Endothelial cell of umbilical vein (primary cell): ENCODE data around the gene ATOSB. TPM values are rescaled to one million over a fixed set of nuclear protein-coding genes. Genes with fewer than 3 reads are reported as not detected.

ENCODE experiments used
- BruUV-seq: library from RNA; stranded (reverse); fragments of 400-500 nt; replicated peaks from 2 replicates; lab custom pipeline; 2021; lab: Mats Ljungman, UMichigan
- CTCF ChIA-PET: fragments of 300-600, 350-600 bp; sonication (Branson Sonifier 250); formaldehyde crosslinking; loops from one replicate; lab custom pipeline; 2021; ENCODE audit warnings: antibody characterized with exemption, inconsistent platforms; lab: Charles Lee
- POLR2A ChIA-PET: fragments of 300-600, 350-600 bp; sonication (Branson Sonifier 250); formaldehyde crosslinking; loops from one replicate; lab custom pipeline; 2021; ENCODE audit warnings: antibody characterized with exemption, inconsistent platforms; lab: Charles Lee
- DNase-seq: peaks from one replicate; pipeline ENCODE4 v3.0.0-alpha.2; 2011; ENCODE audit warnings: low read depth, low spot score
- FAIRE-seq: peaks from 2 replicates; lab custom pipeline; 2011; peaks lifted over from hg19 to GRCh38; lab: Jason Lieb, UNC
- H2AFZ ChIP-seq: 2 replicates; pipeline ENCODE4 v1.6.0; 2012; ENCODE audit warnings: low read depth, low read length, control low read depth, inconsistent platforms
- H3K27ac ChIP-seq: 2 replicates; pipeline ENCODE4 v1.5.1; 2011; ENCODE audit warnings: low read depth, mild to moderate bottlenecking, control low read depth, low read length, moderate library complexity; ENCODE audit not compliant: insufficient read depth
- H3K27me3 ChIP-seq, 2 experiments: 2 replicates each; pipeline versions ENCODE4 v1.6.0 to v1.6.1; 2011; ENCODE audit warnings: low read length in 2 of 2, mixed read lengths in 1 of 2; ENCODE audit not compliant: control insufficient read depth in 2 of 2, insufficient read depth in 2 of 2
- H3K36me3 ChIP-seq, 2 experiments: 2 replicates in 1 of 2; 3 replicates in 1 of 2; pipeline ENCODE4 v1.5.1; 2011; ENCODE audit warnings: low read length in 2 of 2, mild to moderate bottlenecking in 1 of 2, moderate library complexity in 1 of 2; ENCODE audit not compliant: control insufficient read depth in 2 of 2, insufficient read depth in 2 of 2; ENCODE audit errors: extremely low read depth in 1 of 2
- H3K4me1 ChIP-seq: 3 replicates; pipeline ENCODE4 v1.5.1; 2011; ENCODE audit warnings: mild to moderate bottlenecking, low read length; ENCODE audit not compliant: control insufficient read depth, insufficient read depth; ENCODE audit errors: extremely low read depth
- H3K4me2 ChIP-seq: 2 replicates; pipeline ENCODE4 v1.6.1; 2011; ENCODE audit warnings: low read length, control low read depth, mixed read lengths; ENCODE audit not compliant: insufficient read depth
- H3K4me3 ChIP-seq, 3 experiments: fragments of 200-600 bp in 1 of 3; sonication (generic), shearing (Covaris generic) in 1 of 3; replicated peaks in 1 of 3; 2 replicates each; pipeline ENCODE4 v1.5.1; 2011 to 2016; ENCODE audit warnings: control low read depth in 3 of 3, low read length in 3 of 3, mild to moderate bottlenecking in 2 of 3, inconsistent platforms in 1 of 3, low read depth in 1 of 3, moderate library complexity in 1 of 3; ENCODE audit not compliant: insufficient read depth in 1 of 3
- H3K79me2 ChIP-seq: 2 replicates; pipeline ENCODE4 v1.6.0; 2012; ENCODE audit warnings: low read length, inconsistent platforms; ENCODE audit not compliant: control insufficient read depth, insufficient read depth
- H3K9ac ChIP-seq: replicated peaks from 2 replicates; pipeline ENCODE3; 2011; ENCODE audit warnings: low read length, control low read depth; ENCODE audit not compliant: insufficient read depth; ENCODE audit errors: extremely low read depth
- H3K9me1 ChIP-seq: replicated peaks from 3 replicates; pipeline ENCODE4 v1.6.0; 2011; ENCODE audit warnings: mild to moderate bottlenecking, low read length; ENCODE audit not compliant: control insufficient read depth, insufficient read depth; ENCODE audit errors: extremely low read depth
- H3K9me3 ChIP-seq: replicated peaks from 2 replicates; pipeline ENCODE4 v1.5.1; 2012; ENCODE audit warnings: low read length, inconsistent platforms; ENCODE audit not compliant: control insufficient read depth, insufficient read depth
- H4K20me1 ChIP-seq: replicated peaks from 2 replicates; pipeline ENCODE3; 2011; ENCODE audit warnings: mild to moderate bottlenecking, low read length; ENCODE audit not compliant: control insufficient read depth, insufficient read depth; ENCODE audit errors: extremely low read depth
- CTCF ChIP-seq, 2 donors: IDR thresholded peaks; 1 replicate in 1 of 2; 2 replicates in 1 of 2; pipeline ENCODE4 v1.5.1; 2011; ENCODE audit warnings: low read length in 2 of 2, mild to moderate bottlenecking in 2 of 2, moderate library complexity in 2 of 2, control low read depth in 1 of 2, inconsistent platforms in 1 of 2, low read depth in 1 of 2; ENCODE audit not compliant: insufficient read depth in 1 of 2; ENCODE audit errors: extremely low read depth in 1 of 2
- EZH2 ChIP-seq: IDR thresholded peaks from 2 replicates; pipeline ENCODE4 v1.6.1; 2012; ENCODE audit warnings: borderline replicate concordance, low read depth, mild to moderate bottlenecking, moderate library complexity, low read length, inconsistent platforms; ENCODE audit not compliant: severe bottlenecking
- FOS ChIP-seq: IDR thresholded peaks from 2 replicates; pipeline ENCODE4 v1.6.1; 2011; ENCODE audit warnings: mild to moderate bottlenecking, low read length, moderate library complexity, borderline replicate concordance; ENCODE audit not compliant: insufficient read depth
- JUN ChIP-seq: IDR thresholded peaks from 2 replicates; pipeline ENCODE4 v1.6.1; 2011; ENCODE audit warnings: borderline replicate concordance, low read depth; ENCODE audit not compliant: insufficient read length, insufficient read depth
- MYC ChIP-seq: IDR thresholded peaks from one replicate; pipeline ENCODE4 v1.6.1; 2011; ENCODE audit warnings: mild to moderate bottlenecking, low read depth, low read length
- POLR2AphosphoS5 ChIP-seq: IDR thresholded peaks from 2 replicates; pipeline ENCODE4 v1.6.1; 2012; ENCODE audit warnings: low read depth, mild to moderate bottlenecking, control low read depth, low read length, moderate library complexity; ENCODE audit not compliant: insufficient read depth
- dilution Hi-C: fragments of 300-500 bp; cut with MboI; formaldehyde crosslinking; loops from one replicate; pipeline ENCODE4 v1.15.0; 2019; ENCODE audit warnings: low sequenced_read_pairs; ENCODE audit not compliant: extremely low pct_ligation_motif_present
- intact Hi-C: fragments of 100-400 bp; cut with micrococcal nuclease; formaldehyde crosslinking; loops from one replicate; pipeline ENCODE4 v1.10.0; 2022
- polyA plus RNA-seq, 4 experiments: library from polyadenylated mRNA; depleted of rRNA in 3 of 4; stranded (reverse) in 3 of 4; unstranded in 1 of 4; fragments of >200 nt; gene quantifications; 2 replicates each; pipeline versions ENCODE4 v1.2.1 to v1.2.3, GENCODE V29; 2011 to 2012; ENCODE audit warnings: missing spikeins in 1 of 4
- total RNA-seq: library from RNA; stranded (reverse); gene quantifications from 2 replicates; pipeline ENCODE4 v1.2.3, GENCODE V29; 2021

The ATOSB gene
- total and polyA plus RNA-seq, 2 donors (not counting 3 experiments of a cell fraction or from before 2014, with no cell fraction given), result 34.7 to 58.0 TPM

GRCh38 chr9:35057271-35057620 is 58.4 kb downstream of the ATOSB start:
- FAIRE-seq (no peak), DNase-seq (no peak)
- no peaks in the 10 kb centered on the region for H3K9me3 ChIP-seq
- no TSS peak for BruUV-seq
- H3K4me3 ChIP-seq, result no peak overlapping the region
- ChIA-PET POLR2A (no interaction called here), CTCF (interaction anchor here (1.9 kb wide), 1 partner anchor 157 kb away, joined by 4 read pairs; no protein-coding TSS in a partner anchor)
- no peaks in the 10 kb centered on the region for H3K9me1 ChIP-seq
- H4K20me1 ChIP-seq, result no peaks in the 10 kb centered on the region
- intact Hi-C loops (no loop called here), dilution Hi-C loops (no loop called here)
- no peak overlapping the region for H2AFZ ChIP-seq
- no peaks in the 10 kb centered on the region for H3K27me3 ChIP-seq
- H3K4me1 ChIP-seq, result no peaks in the 10 kb centered on the region
- TF ChIP-seq FOS (no peak), MYC (no peak), JUN (no peak), EZH2 (no peak), POLR2AphosphoS5 (no peak), CTCF (IDR thresholded peaks at IDR 0.05; ENCODE audit: extremely low read depth in 1 of 2, insufficient read depth in 1 of 2, low read depth in 1 of 2, low read length in 2 of 2) (no peak)
- no peak overlapping the region for H3K4me2 ChIP-seq
- no peak overlapping the region for H3K27ac ChIP-seq
- H3K79me2 ChIP-seq, result peaks cover 3% of the 10 kb centered on the region
- peaks cover 48 to 59% of the 10 kb centered on the region in 2 experiments for H3K36me3 ChIP-seq
- H3K9ac ChIP-seq, result no peak overlapping the region
